GM18517 (cell line): ENCODE results near the gene UNC5C.

Experiments used
- ATAC-seq: cut with Tn5 transposase; IDR thresholded peaks from one replicate; pipeline ENCODE4 v1.9.1; 2021; ENCODE audit warnings: mild to moderate bottlenecking, moderate library complexity; ENCODE audit not compliant: unreplicated experiment

UNC5C gene

DNA sequence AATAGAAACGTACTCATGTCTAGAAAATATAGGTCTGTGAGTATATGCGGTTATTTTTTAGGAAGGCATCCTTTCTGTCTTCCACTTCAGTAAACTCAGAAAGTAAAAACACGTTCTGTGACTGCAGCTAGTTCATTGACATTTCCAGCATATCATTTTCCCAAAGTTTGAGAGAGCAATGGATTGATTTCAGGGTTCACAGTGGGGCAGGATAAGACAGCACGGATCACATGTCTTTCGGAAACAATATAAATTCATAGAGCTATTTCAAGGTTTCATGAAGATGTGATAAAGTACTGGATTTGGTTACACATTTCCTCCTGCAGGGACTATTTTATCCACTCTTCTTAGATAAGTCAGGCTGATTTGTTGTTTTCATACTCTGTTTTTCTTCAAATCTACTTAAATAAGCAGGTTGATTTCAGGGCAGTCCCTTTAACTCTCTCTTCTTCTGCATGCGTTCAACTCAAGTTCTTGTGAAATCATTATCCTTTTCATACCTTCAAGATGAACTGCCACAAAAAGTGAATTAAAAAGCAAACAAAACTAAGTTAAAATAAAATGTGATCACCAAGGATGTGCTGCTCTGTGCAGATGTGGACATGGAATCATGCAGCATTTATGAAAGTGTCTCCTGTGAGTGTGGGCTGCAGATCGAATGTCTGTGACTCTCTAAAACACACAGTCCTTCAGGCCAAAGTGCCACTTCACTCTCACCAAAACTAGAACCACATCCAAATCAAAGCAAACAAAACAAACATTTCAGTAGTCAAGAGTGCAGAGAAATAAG, 187.7 kb downstream of the UNC5C start:
- ATAC-seq, result no peak

DNA sequence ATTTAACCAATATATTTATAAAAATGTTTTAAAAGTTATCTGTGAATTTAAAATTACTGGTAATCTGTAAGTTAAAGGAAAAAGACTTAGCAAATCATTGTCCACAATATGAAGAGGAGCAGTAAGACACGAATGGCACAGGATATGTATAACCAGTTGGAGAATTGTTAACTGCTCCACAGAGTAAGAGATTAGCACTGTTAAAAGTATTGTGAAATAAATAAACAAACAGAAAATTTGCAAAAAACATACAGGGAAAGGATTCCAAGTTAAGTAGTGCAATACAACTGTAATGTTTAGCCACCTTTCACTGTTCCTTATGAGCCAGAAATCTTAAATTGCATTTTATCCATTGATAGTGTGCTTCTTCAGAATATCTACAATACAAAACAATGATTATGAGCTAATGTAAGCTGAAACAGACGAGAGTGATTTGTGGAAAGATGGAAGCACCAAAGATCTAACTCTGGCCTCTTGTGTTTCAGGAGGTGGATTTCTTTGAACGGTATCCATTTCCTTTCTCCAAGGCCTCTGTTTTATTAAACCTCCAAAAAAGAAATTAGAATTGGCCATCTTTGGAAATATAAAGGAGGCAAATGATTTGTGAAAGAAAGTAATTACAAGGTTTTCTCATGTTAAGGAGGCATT, 188.4 kb downstream of the UNC5C start:
- ATAC-seq, result no peak

- ATAC-seq, result no peak
Observed at GRCh38 chr4:95358421-95358820, 190.4 kb downstream of the UNC5C start.

DNA sequence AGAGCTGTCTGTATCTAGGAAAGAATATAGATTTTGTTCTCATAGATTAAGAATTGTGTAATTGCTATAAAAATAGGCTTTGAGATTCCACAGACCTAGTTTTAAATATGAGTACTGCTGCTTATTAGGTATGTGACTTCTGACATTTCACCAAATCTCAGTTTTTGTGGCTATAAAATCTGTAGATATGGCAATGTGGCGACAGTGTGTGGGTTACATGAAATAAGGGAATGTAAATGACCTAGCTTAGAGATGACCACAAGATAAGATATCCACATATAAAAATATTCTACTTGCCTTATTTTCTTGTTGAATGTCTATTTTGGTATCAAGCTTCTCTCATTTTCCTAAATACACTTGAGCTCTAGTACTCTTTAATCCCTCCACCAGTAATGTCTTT, 193.8 kb downstream of the UNC5C start:
- ATAC-seq, result no peak

DNA sequence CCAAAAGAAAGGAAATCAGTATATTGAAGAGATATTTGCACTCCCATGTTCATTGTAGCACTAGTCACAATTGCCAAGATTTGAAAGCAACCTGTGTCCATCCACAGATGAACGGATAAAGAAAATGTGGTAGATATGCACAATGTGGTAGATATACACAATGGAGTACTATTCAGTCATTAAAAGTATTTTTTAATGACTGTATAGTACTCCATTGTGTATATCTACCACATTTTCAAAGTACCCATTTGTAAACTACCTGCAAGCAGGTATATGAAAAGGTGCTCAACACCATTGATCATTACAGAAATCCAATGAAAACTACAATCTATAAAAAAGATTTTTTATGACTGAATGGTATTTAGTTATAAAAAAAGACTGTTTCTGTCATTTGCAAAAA, 200.4 kb downstream of the UNC5C start:
- no peak for ATAC-seq

DNA sequence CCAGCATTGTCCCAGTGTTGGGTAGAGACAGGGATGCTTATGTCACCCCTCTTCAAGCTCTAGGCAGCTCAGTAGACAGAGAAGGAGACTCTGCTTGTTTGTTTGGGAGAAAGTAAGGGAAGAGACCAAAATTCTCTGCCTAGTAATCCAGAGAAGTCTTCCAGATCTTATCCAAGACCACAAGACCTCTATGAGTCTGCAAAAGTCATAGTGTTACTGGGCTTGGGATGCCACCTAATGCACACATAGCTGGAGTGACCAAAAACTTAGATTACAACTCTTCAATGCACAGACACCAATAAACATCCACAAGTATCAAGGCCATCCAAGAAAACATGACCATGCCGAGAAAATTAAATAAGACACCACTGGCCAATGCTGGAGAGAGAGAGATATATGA, 205.5 kb downstream of the UNC5C start:
- ATAC-seq, result no peak

DNA sequence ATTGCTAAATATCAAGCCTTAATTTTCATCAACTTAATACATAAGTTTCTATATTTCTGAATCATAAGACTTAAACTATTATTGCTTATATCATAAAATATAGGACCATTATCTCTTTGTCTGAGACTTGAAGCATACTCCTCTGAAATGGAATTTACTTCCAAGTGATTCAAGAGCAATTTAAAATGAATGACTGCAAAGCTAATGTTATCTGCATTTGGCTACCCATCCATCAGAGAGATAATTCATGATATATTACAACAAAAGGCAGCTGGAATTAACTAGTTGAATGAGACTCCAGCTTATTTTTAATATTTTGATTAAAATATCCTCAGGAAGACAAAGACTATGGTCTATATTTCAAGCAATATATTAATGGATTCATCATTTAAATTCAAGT, 208.6 kb downstream of the UNC5C start:
- ATAC-seq, result no peak

DNA sequence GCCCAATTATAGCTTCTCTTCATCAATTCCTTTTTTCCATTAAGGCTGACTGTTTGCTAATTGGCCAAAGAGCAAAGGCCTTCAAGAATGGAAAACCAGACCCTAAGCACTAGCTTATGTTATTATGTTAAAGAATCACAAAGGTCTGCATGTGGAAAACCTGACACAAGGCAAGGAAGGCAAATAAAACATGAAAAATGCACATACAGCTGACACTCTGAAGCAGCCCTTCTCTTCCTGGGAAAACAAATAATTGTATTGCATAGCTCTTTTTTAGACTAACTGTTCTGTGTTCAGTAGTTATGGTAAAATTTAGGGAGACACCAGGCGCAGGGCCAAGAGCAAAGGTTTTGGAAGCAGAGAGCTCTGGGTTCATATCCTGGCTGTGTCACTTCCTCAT, 223.1 kb downstream of the UNC5C start:
- ATAC-seq, result no peak

DNA sequence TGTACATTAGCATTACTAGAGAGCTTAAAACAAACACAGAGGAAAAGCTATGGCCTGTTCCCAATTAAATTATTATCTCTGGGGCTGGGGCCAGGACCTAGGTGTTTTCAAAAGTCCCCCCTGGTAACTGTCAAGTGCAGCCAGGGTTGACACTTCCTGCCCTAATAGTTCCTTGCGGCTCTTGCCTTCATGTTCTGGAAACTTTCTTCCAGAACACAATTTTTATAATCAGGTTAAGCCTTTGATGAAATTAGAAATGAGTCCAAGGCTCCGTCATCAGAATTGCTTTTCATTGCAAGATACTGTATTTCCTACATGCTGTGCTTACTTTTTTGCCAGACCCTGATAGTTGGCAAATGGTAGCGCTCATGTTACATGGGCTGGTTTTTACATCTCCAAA, 229.6 kb downstream of the UNC5C start:
- no peak for ATAC-seq

DNA sequence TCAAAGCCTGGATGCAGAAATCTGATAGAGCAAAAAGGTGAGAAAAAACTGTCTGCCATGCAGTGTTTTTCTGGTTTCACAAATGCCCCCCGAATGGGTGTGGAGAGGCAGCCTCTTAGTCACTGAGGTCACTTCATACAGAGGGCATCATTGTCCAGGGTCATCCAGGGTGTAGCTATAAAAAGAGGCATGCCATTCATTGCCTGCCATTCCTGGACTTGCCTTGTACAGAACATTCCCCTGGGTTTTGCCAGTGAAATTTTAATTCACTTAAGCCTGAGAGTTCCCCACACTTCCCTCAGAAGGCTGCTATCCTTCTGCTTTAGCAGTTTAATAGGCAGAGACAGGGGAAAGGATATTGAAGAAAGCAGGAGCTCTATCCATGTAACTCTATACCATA, 230.3 kb downstream of the UNC5C start:
- ATAC-seq, result no peak

GRCh38 chr4:95318044-95318443, 230.7 kb downstream of the UNC5C start:
- ATAC-seq, result no peak

DNA sequence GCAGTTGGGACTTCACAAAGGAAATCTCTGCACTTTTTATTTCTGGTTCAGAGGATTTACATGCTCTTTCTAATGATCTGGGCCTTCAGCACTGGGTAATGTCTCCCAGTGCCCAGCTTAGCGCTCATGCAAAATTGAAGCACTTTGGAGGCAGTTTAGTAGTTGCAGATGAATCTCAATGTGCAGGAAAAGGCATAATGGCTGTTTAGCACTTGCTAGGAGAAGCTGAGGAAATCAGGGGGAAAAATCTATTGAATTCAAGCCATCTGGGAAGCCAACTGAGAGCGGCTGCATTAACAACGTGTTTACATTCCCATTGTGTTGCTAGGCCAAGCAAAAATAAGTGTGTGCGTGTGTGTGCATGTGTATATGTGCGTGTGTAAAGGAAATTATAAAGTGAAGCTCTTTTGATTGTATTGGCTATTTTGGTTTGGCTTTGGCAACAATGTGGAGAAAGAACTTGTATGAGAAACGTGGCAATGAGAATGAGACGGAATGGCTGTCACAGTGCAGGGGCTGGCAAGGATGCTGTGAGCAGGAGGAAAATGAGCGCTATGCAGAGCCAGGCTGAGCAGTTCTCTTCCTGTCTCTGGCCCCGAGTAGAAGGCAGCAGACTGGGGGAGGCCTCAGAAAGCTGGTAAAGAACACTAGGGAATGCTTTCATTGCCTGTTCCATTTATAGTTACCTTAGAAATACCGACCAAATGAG, 231.5 kb downstream of the UNC5C start:
- ATAC-seq, result no peak

- ATAC-seq, result no peak
Observed at GRCh38 chr4:95314573-95314972, 234.2 kb downstream of the UNC5C start.

DNA sequence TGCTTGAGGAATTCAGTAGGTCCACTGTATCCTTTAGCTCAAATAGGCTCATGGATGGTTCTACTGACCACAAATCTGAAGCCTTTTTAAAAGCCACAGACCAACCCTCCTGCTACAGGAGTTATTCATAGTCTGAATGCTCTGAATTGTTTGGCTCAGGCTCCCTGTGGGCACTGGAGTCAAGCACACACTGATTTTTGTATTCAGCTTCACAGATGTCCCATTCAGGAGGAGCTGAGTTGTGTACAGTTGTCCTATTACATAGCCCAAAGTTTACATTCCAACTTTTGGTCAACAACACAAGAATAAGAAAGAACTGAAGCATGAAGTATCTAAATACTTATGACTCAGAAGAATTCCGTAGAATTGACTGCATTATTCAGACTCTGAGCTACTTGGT, 243.9 kb downstream of the UNC5C start:
- ATAC-seq, result no peak

GRCh38 chr4:95300304-95300703, 248.5 kb downstream of the UNC5C start:
- no peak for ATAC-seq

GRCh38 chr4:95296052-95296451, 252.7 kb downstream of the UNC5C start:
- ATAC-seq, result no peak

GRCh38 chr4:95295157-95295556, 253.6 kb downstream of the UNC5C start:
- no peak for ATAC-seq

GRCh38 chr4:95294321-95294720, 254.5 kb downstream of the UNC5C start:
- no peak for ATAC-seq

DNA sequence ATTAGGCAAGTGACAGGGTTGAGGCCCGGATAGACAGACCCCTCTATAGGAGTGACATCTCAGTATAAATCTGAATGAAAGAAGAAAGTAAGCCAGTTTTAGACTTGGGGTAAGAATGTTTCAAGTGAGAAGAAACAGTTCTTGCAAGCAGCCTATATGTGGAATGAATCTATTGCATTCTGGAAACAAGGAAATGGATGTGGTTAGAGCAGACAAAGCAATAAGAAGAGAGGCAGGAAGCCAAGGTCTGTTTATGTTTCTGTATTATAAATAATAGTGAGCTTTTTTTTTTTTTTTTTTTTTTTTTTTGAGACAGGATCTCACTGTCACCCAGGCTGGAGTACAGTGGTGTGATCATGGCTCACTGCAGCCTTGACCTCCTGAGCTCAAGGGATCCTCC, 255.8 kb downstream of the UNC5C start:
- ATAC-seq, result no peak

- ATAC-seq, result no peak
Observed at GRCh38 chr4:95290702-95291101, 258.1 kb downstream of the UNC5C start.

- ATAC-seq, result peak; percentile 84
Observed at GRCh38 chr4:95289028-95289634, 259.6 kb downstream of the UNC5C start.

DNA sequence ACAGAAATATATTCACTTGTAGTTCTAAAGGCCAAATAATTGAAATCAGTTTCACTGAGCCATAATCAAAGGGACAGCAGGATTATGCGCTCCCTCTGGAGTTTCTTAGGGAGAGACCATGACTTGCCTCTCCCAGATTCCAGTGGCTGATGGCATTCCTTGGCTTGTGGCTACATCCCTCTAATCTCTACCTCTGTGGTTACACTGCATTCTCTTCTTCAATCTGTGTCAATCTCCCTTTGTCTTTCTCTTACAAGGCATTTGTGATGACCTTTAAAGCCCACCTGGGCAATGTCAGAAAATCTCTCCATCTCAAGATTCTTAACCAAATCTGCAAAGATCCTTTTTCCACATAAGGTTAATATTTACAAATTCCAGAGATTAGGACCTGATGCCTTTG, 260.2 kb downstream of the UNC5C start:
- ATAC-seq, result no peak
